HPDE6-E6E7 (cell line): ENCODE results near the gene CYP3A7.
"Not testable (repeated sequence)": the region's sequence is repeated elsewhere in the genome, so short reads cannot be mapped to it uniquely, and the experiment has no call there.

ENCODE experiments used
- DNase-seq: peaks from one replicate; pipeline ENCODE4 v3.0.0; 2011; ENCODE audit warnings: missing footprints; ENCODE audit errors: extremely low spot score

The CYP3A7 gene

GRCh38 chr7:99742737-99743394, 7.9 kb upstream of the CYP3A7 start:
- no peak for DNase-seq

- no peak for DNase-seq
Measured at GRCh38 chr7:99741441-99741795, 6.4 kb upstream of the CYP3A7 start.

- DNase-seq: no peak
Measured at GRCh38 chr7:99740573-99741440, 5.8 kb upstream of the CYP3A7 start.

- DNase-seq: no peak
Measured at GRCh38 chr7:99739699-99740572, 4.9 kb upstream of the CYP3A7 start.

- DNase-seq: peak; percentile 41
Measured at GRCh38 chr7:99737726-99738125, 2.7 kb upstream of the CYP3A7 start.

- DNase-seq: not testable (repeated sequence)
Measured at GRCh38 chr7:99736667-99737066, 1.7 kb upstream of the CYP3A7 start.

GRCh38 chr7:99733448-99733847, 1.5 kb downstream of the CYP3A7 start:
- no peak for DNase-seq

- no peak for DNase-seq
Measured at GRCh38 chr7:99733003-99733402, 2.0 kb downstream of the CYP3A7 start.

GRCh38 chr7:99731638-99732374, 3.2 kb downstream of the CYP3A7 start:
- no peak for DNase-seq

GRCh38 chr7:99730992-99731391, 4.0 kb downstream of the CYP3A7 start:
- no peak for DNase-seq

- DNase-seq: no peak
Measured at GRCh38 chr7:99730238-99730810, 4.7 kb downstream of the CYP3A7 start.

GRCh38 chr7:99729486-99730237, 5.3 kb downstream of the CYP3A7 start:
- DNase-seq: peak; percentile 48

- DNase-seq: no peak
Measured at GRCh38 chr7:99728615-99729014, 6.4 kb downstream of the CYP3A7 start.

- not testable (repeated sequence) for DNase-seq
Measured at GRCh38 chr7:99723201-99723600, 11.8 kb downstream of the CYP3A7 start.

- no peak for DNase-seq
Measured at GRCh38 chr7:99720800-99721595, 14.0 kb downstream of the CYP3A7 start.

- no peak for DNase-seq
Measured at GRCh38 chr7:99719996-99720769, 14.8 kb downstream of the CYP3A7 start.

- peak; percentile 21 for DNase-seq
Measured at GRCh38 chr7:99713995-99714570, 20.9 kb downstream of the CYP3A7 start.

GRCh38 chr7:99709838-99710578, 25.0 kb downstream of the CYP3A7 start:
- no peak for DNase-seq
